ENCODE results near the gene SLC4A8. TPM values are rescaled to one million over a fixed set of nuclear protein-coding genes. Genes with fewer than 3 reads are reported as not detected.

SLC4A8 gene
- total RNA-seq, 2 donors from 2014 or later = 1.9 to 4.6 TPM

DNA sequence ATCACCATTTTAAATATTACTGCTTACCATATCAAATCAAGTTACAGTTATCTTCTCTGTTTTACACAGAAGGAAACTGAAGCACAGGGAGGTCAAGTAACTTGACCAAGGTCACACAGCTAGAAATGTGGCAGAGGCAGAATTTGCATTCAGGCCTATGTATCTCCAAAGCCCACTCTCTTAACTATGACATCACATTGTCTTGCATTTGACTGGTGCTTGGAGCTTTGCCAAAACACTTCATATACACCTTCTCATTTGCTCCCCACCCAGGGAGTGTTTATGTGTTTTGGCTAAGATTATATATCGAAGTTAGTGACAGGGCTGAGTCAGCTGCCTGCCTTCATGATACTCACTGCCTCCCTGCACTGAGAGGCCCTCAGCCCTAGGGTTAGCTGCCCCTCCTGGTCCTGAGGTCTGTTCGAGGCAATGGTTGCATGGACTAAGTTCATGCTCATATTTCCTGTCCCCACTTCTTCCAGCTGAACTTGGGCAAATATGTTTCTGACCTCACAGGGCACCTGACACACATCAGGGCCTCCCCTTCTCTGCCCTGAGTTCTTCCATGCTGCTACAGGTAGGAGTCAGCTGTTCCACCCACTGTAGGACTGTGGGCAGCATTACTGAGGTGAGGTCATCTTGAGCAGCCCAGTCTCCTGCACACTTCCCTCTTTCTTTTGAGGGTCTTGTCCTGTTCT is 35.2 kb upstream of the SLC4A8 start:
- no peaks in the 10 kb centered on the region for H3K9me3 Mint-ChIP-seq
- peaks cover 76% of the 10 kb centered on the region for H3K4me1 Mint-ChIP-seq (ENCODE audit: low read depth)
- peak; percentile 40 to 43 for DNase-seq
- no peaks in the 10 kb centered on the region for H3K27me3 Mint-ChIP-seq (ENCODE audit: low read depth)
- H3K4me3 Mint-ChIP-seq = peak overlapping the region; percentile 7 to 97
- H3K27ac Mint-ChIP-seq = no peak overlapping the region
- no peaks in the 10 kb centered on the region for H3K36me3 Mint-ChIP-seq (ENCODE audit: insufficient read depth in 2 of 2)
- ATAC-seq (replicated peaks in 1 of 2) = peak; percentile 61 to 63

DNA sequence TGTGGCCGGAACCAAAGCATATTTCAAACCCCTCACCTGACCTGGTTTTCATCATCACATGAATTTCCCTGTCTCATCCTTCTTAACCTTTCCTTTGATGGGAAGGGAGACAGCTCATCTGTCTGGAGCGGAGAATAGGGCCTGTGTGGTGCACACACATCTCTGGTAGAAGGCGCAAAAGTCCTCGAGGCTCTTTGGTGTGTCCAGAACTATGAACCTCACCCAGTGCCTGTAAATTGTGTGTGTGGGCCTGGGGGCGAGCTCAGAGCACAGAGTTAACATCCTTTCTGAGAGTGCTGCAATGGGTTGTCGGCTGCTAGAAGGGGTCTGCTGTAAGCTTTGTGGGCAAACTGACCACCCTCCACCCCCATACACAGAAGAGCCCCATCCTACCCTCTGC is 34.2 kb upstream of the SLC4A8 start:
- Mint-ChIP-seq H3K9me3 (no peaks in the 10 kb centered on the region), H3K27me3 (ENCODE audit: low read depth) (no peaks in the 10 kb centered on the region), H3K4me1 (ENCODE audit: low read depth) (peaks cover 85% of the 10 kb centered on the region), H3K27ac (no peak overlapping the region), H3K36me3 (ENCODE audit: insufficient read depth in 2 of 2) (no peaks in the 10 kb centered on the region), H3K4me3 (peak overlapping the region; percentile 87 to 97)
- DNase-seq (no peak), ATAC-seq (replicated peaks in 1 of 2) (no peak)

DNA sequence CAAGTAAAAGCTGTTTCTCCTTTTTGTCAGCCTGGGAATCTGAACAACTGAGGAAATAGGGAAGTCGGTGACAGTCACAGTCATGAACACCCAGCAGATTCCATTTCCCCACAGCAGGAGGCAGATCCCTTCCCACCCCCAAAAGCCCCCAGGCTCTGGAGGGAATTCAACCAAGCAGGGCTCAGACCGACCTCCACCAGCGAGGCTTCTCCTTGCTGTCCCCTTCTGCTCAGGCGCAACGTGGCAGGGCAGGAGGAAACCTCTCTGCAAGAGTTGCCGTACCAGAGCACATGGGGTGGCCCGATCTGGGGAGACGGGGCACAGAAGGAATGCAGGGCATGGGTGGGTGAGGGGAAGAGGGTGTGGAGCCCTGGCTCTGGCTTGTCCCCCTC is 33.7 kb upstream of the SLC4A8 start:
- Mint-ChIP-seq H3K4me3 (peak overlapping the region; percentile 87 to 97), H3K36me3 (ENCODE audit: insufficient read depth in 2 of 2) (no peaks in the 10 kb centered on the region), H3K27me3 (ENCODE audit: low read depth) (no peaks in the 10 kb centered on the region), H3K27ac (no peak overlapping the region), H3K9me3 (no peaks in the 10 kb centered on the region), H3K4me1 (ENCODE audit: low read depth) (peaks cover 90% of the 10 kb centered on the region)
- DNase-seq (peak in 1 of 2 donors; percentile 44), ATAC-seq (replicated peaks in 1 of 2) (peak; percentile 4 to 14)

DNA sequence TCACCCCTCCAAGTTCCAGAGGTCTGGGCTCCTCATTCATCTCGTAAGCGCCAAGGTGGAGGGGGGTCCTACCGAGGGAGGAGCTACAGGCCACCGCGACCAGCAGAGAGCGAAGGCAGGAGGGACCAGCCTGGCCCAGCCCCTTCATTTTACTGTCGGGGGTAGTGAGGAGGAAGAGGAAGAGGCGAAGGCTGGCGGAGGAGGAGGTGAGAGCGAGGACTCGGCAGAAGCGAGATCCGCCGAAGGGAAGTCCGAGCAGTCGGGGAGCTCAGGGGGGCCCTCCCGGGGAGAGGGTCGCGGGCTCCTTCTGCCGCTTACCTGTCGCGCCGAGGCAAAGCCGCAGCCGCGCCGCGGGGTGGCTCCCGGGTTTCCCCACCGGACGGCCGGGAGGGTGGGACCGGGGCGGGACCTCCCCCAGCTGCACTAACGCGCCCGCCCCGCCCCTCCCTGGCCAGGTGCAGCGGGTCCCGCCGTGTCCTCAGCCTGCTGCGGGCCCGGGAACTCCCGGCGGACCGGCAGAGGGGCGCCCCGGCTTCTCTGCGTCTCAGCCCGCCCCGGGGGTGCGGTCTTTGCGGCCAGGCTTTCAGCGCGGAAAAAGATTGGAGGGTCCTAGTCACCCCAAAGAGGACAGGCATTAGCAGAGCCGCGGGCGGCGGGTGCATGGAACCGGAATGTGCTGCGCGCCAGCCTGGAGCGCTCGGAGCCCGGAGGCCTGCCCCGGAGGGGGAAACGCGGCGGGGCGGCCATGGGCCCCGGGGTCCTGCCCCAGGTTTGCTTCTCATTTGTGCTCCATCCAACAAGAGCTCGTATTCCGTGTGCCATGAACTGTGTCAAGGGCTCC is 33.1 kb upstream of the SLC4A8 start, which contains the start of gene GALNT6:
GALNT6 (minus strand) TSS at position 124 of the 841 bp plus-strand sequence. CDS start 11,625 bp downstream, outside the sequence.
- peak within 1 kb of the TSS; percentile 45 for H3K27ac Mint-ChIP-seq
- peak within 1 kb of the TSS; percentile 87 to 97 for H3K4me3 Mint-ChIP-seq
- peaks cover 91% of the 10 kb centered on the region for H3K4me1 Mint-ChIP-seq (ENCODE audit: low read depth)
- DNase-seq = peak; percentile 71 to 74
- no peaks in the 10 kb centered on the region for H3K9me3 Mint-ChIP-seq
- no peaks in the 10 kb centered on the region for H3K27me3 Mint-ChIP-seq (ENCODE audit: low read depth)
- H3K36me3 Mint-ChIP-seq (ENCODE audit: insufficient read depth in 2 of 2) = no peaks in the 10 kb centered on the region
- ATAC-seq (replicated peaks in 1 of 2) = peak; percentile 62 to 70

DNA sequence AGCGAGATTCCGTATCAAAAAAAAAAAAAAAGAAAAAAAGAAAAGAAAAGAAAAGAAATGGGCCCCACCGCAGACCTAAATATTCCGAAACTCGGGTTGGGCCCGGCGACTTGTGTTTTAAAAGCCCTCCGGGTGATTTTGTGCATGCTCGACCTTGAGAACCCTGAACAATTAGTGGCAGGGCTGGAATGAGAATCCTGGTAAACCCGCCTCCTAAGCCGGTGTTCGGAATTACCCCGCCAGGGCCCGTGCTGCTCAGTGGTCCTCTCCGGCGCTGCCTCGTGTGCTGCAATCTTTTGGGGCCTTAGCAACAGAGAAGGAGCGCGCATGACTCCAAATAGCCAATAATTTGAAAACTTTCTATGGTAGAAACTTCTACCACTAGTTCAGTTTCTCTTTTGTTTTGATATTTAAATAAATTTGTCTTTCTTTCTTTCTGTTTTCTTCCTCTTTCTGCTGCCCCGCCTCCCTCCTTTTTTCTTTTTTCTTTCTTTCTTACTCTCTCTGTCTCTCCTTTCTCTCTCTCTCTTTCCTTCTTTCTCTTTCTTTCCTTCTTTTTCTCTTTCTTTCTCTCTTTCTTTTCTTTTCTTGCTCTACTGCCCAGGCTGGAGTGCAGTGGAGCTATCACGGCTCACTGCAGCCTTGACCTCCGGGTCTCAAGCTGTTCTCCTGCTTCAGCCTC is 31.9 kb upstream of the SLC4A8 start:
- Mint-ChIP-seq H3K27me3 (ENCODE audit: low read depth) (no peaks in the 10 kb centered on the region), H3K9me3 (no peaks in the 10 kb centered on the region), H3K27ac (peak overlapping the region; percentile 81), H3K36me3 (ENCODE audit: insufficient read depth in 2 of 2) (no peaks in the 10 kb centered on the region), H3K4me1 (ENCODE audit: low read depth) (peaks cover 82% of the 10 kb centered on the region), H3K4me3 (peak overlapping the region; percentile 70 to 71)
- peak in 1 of 2 donors; percentile 37 for DNase-seq
- peak in 1 of 2 donors; percentile 20 for ATAC-seq (replicated peaks in 1 of 2)

DNA sequence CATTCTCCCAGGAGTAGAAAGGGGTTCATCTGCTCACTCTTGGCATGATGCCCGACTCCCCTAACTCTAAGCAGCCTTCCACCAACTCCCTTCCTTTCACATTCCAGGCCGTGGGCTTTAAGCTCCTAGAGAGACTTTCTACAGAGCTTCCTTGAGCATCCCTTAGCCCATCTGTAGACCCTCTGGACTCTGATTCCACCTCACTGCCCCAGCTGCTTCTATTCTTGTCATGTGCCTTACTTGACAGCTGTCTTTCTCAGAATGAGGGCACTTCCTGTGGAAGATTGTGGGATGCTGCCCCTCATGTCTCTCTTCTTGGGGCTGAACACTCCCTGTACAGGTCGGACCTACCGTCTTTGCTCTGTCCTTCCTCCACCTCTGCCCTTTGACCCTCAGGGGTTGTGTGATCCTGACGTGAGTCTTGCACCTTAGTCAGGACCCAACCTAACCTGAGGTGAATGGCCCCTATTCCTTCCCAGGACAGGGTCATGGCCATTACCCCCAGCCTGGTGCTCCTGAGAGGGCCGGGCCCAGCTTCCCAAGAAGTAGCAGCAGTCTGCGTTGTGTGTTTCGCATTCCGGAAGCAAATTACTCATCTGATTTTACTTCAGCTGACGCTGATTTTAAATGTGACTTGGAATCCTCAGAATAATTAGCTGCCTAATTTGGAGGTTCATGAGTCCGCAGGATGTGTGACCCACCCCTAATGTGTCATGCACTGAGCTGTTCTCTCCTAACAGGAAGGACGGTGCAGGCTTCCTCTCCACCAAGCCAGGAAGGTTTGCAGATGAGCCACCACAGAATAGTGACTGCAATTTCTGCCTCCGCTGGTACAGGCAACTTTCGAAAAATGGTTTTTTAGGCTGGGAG is 30.7 kb upstream of the SLC4A8 start:
- no peaks in the 10 kb centered on the region for H3K36me3 Mint-ChIP-seq (ENCODE audit: insufficient read depth in 2 of 2)
- no peaks in the 10 kb centered on the region for H3K9me3 Mint-ChIP-seq
- peak; percentile 52 to 53 for DNase-seq
- peaks cover 70% of the 10 kb centered on the region for H3K4me1 Mint-ChIP-seq (ENCODE audit: low read depth)
- H3K27ac Mint-ChIP-seq = peak overlapping the region; percentile 17
- no peaks in the 10 kb centered on the region for H3K27me3 Mint-ChIP-seq (ENCODE audit: low read depth)
- peak overlapping the region; percentile 70 to 71 for H3K4me3 Mint-ChIP-seq
- ATAC-seq (replicated peaks in 1 of 2) = peak; percentile 36 to 54

DNA sequence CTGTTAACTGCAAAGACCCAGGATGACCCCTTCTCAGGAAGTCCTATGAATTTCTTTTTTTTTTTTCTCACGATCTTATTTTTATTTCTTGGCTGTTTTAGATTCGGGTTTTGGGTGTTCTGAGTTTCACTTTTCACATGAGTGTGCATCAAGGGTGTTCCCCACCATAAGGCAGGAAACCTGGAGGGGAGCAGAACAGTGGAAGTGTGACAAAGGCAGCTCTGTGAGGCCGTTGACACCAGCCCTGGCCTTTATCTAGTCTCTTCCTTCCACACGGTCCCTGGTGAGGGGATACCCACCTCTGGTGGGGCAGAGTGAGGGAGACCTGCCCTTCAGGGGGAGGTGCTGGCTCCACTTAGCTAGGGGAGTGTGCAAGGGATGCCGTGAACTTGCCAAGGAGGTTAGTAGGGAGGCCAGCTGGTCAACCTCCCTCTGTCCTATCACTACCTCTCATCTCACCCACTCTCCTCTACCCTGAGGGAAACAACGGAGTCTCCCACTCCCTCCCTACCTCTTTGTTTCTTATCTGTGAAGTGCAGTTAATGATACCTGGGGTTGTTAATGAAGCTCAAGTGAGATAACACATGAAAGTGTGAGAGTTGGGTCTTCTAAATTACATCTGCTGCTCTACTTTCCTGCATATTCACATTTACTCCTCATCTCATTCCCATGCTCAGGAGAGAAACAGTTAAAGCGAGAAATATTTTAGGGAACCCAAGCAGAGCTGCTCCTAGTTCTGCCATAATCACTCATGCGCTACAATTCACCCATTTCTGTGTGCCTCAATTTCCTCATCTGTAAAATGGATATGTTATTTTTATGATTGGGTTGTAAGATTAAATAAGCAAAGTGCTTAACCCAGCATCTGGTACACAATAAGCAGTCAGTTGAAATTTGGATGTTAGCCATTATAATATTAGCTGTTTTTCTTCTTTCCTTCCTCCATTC is 29.1 kb upstream of the SLC4A8 start:
- Mint-ChIP-seq H3K4me3 (peak overlapping the region; percentile 70 to 71), H3K36me3 (ENCODE audit: insufficient read depth in 2 of 2) (no peaks in the 10 kb centered on the region), H3K4me1 (ENCODE audit: low read depth) (peaks cover 53% of the 10 kb centered on the region), H3K27me3 (ENCODE audit: low read depth) (no peaks in the 10 kb centered on the region), H3K27ac (no peak overlapping the region), H3K9me3 (no peaks in the 10 kb centered on the region)
- peak; percentile 48 to 51 for DNase-seq
- peak; percentile 46 to 51 for ATAC-seq (replicated peaks in 1 of 2)

DNA sequence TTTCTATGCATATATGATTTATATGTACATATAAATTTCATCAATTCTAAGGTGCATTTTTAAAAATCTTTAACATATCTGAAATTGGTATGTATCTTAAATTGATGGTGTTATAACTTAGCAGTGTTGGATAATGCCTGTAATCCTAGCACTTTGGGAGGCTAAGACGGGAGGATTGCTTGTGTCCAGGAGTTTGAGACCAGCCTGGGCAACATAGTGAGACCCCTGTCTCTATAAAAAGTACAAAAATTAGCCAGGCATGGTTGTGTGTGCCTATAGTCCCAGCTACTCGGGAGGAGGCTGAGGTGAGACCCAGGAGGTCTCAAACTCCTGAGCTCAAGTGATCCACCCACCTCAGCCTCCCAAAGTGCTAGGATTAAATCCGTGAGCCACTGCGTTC is 27.0 kb upstream of the SLC4A8 start:
- H3K36me3 Mint-ChIP-seq (ENCODE audit: insufficient read depth in 2 of 2) = no peaks in the 10 kb centered on the region
- no peaks in the 10 kb centered on the region for H3K9me3 Mint-ChIP-seq
- H3K4me3 Mint-ChIP-seq = no peak overlapping the region
- ATAC-seq (replicated peaks in 1 of 2) = no peak
- no peak for DNase-seq
- H3K27me3 Mint-ChIP-seq (ENCODE audit: low read depth) = no peaks in the 10 kb centered on the region
- no peak overlapping the region for H3K27ac Mint-ChIP-seq
- peaks cover 38% of the 10 kb centered on the region for H3K4me1 Mint-ChIP-seq (ENCODE audit: low read depth)

DNA sequence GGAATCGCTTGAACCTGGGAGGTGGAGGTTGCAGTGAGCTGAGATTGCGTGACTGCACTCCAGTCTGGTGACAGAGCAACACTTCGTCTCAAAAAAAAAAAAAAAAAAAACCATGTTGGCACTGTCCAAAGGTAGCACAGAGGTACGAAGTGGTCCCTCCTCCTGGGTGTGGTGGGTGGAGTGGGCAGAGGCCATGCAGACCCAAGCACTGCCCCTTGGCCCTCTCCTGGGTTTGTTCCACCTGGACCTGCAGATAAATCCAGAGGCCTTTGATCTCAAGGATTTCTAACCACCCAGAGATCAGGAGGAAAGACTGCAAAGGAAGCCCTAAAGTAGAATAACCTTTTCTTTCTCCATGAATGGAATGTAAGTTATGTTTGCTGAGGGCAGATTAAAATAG is 24.7 kb upstream of the SLC4A8 start:
- no peak overlapping the region for H3K27ac Mint-ChIP-seq
- no peaks in the 10 kb centered on the region for H3K9me3 Mint-ChIP-seq

DNA sequence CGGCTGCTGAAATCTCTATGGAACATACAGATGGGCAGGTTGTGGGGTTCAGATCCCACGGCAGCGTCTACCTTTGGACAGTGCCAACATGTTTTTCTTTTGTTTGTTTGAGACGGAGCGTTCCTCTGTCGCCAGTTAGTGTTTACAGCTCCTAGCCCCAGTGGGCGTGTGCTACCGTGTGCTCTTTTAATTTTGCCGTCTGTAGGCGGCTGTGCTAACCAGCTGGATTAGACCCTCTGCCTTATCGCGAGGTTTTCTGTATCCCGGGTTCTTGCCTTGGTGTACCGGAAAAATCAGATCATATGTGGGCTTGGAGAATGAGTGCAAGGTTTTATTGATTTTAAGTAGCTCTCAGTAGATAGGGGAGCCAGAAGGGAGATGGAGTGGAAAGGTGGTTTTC is 23.6 kb upstream of the SLC4A8 start:
- H3K4me3 Mint-ChIP-seq = no peak overlapping the region
- H3K4me1 Mint-ChIP-seq (ENCODE audit: low read depth) = peaks cover 12% of the 10 kb centered on the region
- ATAC-seq (replicated peaks in 1 of 2) (no peak), DNase-seq (no peak)
- H3K36me3 Mint-ChIP-seq (ENCODE audit: insufficient read depth in 2 of 2) = no peaks in the 10 kb centered on the region
- no peak overlapping the region for H3K27ac Mint-ChIP-seq
- no peaks in the 10 kb centered on the region for H3K27me3 Mint-ChIP-seq (ENCODE audit: low read depth)
- no peaks in the 10 kb centered on the region for H3K9me3 Mint-ChIP-seq

More for the DNA sequence above, 24.7 kb upstream of the SLC4A8 start:
- no peak for DNase-seq
- no peak overlapping the region for H3K4me3 Mint-ChIP-seq
- no peaks in the 10 kb centered on the region for H3K27me3 Mint-ChIP-seq (ENCODE audit: low read depth)
- peaks cover 24% of the 10 kb centered on the region for H3K4me1 Mint-ChIP-seq (ENCODE audit: low read depth)
- ATAC-seq (replicated peaks in 1 of 2) = no peak
- no peaks in the 10 kb centered on the region for H3K36me3 Mint-ChIP-seq (ENCODE audit: insufficient read depth in 2 of 2)

DNA sequence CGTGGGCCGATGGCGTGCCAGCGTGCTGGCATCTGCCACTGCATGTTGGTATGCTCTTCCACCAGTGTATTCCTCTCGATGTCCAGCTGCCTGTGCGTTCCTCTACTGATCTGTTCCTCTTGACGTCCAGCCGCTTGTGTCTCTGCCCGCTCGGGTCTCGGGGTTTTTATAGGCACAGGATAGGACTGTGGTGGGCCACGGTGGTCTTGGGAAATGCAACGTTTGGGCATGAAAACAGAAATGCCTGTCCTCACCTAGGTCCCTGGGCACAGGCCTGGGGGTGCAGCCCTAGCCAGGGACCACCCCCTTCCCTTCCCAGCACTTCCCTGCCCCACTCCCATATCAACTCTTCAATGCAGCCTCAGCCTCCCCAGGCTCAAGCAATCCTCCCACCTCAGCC is 23.1 kb upstream of the SLC4A8 start:
- no peak for DNase-seq
- Mint-ChIP-seq H3K4me3 (no peak overlapping the region), H3K4me1 (ENCODE audit: low read depth) (peaks cover 9% of the 10 kb centered on the region), H3K27ac (no peak overlapping the region), H3K36me3 (ENCODE audit: insufficient read depth in 2 of 2) (no peaks in the 10 kb centered on the region), H3K27me3 (ENCODE audit: low read depth) (no peaks in the 10 kb centered on the region), H3K9me3 (no peaks in the 10 kb centered on the region)
- no peak for ATAC-seq (replicated peaks in 1 of 2)

All from activated T-cell treated with anti-CD3 and anti-CD28 coated beads, Interleukin-2, amount 50 U/mL, for 72 hours (primary cell).